GM19455 (cell line): Measurements from ENCODE around the gene C16orf46.

Source experiments
- ATAC-seq: cut with Tn5 transposase; IDR thresholded peaks from one replicate; pipeline ENCODE4 v1.9.1; 2021; ENCODE audit not compliant: unreplicated experiment

The C16orf46 gene

GRCh38 chr16:81076566-81077075, 417 bp downstream of the C16orf46 start:
- peak; percentile 89 for ATAC-seq

- ATAC-seq: no peak
Observed at GRCh38 chr16:81073560-81074330, 3.3 kb downstream of the C16orf46 start.

GRCh38 chr16:81071805-81072204, 5.2 kb downstream of the C16orf46 start:
- no peak for ATAC-seq

DNA sequence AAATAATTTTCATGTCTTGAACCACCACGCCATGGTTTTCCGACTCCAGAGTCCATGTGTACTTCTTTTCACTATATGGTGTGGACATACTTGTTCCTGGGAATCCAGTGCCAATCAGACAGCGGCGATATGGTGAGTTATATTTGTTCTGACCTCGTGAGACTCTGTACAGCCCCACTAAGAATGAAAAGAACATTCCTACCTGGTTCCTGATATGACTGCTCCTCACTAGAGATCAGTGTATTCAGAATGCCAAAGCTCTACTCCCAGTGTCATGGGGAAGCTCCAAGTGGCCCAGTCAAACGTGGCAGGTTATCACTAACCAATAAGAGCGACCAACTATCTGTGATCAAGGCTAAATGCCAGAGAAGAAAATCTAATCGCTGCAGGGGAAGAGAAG, 6.1 kb downstream of the C16orf46 start:
- no peak for ATAC-seq

DNA sequence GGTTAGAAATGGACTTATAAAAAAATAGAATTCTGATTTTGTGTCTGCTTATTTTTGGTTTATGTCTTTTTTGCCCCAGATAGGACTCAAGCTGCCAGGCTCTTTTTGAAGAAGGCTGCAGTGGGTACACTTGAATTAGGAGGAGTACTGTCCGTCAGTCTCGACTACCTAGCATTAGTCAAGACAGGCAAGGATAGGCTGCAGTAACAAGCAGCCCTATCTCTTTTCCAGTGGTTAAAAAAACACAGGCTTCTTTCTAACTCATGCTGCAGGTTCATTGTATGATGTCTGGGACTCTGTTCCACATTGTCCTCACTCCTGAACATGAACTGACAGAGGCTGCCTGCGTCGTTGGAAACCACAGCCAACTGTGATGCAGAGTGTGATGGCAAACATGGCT, 8.0 kb downstream of the C16orf46 start:
- no peak for ATAC-seq

DNA sequence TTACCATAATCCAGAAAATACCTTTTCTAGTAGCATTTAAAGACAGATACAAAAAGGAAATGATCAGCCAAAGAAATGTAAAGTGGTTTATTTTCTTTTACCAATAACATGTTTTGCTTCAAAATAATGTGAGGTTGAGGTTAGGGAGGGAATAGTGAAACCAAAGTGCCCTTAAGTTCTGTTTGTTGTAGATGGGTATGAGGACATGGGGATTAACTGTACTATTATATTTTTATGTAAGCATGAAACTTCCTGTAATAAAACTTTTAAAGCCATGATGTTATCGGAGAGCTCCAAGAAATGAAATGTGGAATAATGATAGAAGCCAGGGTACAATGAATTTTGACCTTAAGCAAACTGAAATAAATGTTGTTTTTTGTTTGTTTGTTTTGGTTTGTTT, 9.9 kb downstream of the C16orf46 start:
- ATAC-seq: no peak

GRCh38 chr16:81066681-81067080, 10.4 kb downstream of the C16orf46 start:
- ATAC-seq: no peak

GRCh38 chr16:81061871-81062608, 15.0 kb downstream of the C16orf46 start:
- no peak for ATAC-seq

DNA sequence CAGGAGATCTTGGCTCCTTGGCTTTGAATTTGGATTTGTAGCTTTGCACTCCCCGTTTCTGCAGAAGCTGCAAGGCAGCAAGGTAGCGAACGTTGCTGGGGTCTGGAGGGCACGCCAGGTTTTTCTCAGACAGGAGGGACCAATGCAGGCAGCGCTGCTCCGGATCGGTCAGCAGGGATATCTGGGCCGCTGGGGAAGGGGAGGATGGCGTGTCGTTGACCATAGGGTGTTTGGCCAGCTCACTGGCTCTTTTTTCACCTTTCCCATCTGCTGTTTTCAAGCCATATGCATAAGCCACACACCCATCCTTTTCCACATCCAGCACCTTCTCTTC, 15.8 kb downstream of the C16orf46 start:
- ATAC-seq: no peak

DNA sequence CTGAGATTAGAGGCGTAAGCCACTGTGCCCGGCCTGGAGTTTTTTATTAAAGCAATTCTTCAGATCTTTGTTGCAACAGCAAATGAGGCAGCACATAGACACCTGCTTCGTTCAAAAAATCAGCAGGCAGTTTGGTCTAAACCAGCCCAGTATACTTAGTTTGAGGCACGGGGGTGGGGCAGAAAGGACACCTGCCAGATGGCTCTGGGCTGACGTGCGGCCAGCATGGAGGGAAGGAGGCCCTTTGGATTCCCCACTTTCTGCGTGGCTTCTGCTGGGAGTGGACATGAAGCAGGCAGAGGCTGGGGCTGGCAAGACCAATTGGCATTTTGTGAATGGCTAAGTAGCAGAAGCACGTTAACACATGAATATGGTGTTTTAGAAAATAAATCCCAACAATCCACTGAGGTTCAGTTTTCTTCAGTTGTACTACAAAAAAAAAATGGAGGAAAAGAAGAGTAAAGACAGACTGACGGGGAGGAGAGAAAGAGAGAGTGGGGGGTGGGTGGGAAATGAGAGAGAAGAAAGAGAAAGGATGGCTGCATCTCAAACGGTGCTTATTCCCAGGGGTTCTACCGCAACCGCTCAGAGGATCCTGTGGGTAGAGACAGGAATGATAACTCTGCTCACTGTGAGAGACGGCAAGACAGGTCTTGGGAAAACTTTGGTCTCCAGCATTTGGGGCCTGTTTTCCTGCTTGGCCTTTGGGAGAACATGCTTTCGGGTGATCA, 16.3 kb downstream of the C16orf46 start:
- ATAC-seq: no peak

- no peak for ATAC-seq
Observed at GRCh38 chr16:81053761-81054160, 23.3 kb downstream of the C16orf46 start.

DNA sequence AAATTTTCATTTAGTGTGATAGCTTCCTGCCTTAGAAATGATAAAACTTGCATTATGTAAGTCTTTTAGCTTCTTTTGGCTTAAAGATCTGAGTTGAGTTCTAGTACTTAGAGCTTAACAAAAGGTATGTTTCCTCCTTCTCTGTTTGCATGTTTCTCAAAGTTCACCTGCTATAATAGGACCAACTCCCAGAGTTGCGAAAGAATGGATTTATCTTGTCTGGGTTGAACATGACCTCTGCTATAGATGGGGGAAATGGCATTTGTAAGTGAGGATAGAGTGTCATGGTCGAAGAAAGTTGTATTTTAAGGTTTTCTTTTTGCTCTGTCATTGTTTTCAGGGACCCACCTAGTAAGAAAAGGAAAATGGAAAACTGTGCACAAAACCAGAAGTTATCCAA, 34.2 kb downstream of the C16orf46 start:
- ATAC-seq: no peak

GRCh38 chr16:81041696-81042095, 35.3 kb downstream of the C16orf46 start:
- no peak for ATAC-seq

DNA sequence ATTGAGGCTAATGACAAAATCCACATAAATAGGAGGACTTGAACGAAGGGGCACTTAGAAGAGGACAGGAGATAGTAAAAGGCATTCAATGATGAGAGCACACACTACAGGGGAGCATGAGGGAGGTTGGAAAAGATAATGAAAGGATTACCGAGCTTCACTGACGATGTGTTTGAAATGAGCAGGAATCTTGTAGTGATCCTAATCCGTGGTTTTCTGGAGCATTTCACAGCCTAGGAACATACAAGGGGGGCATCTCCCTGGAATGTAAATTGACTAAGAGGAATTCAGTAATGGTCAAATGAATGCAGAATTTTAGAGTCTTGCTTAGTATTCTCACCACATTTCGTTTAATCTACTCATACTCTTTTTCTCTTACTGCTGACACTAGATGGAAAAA, 36.2 kb downstream of the C16orf46 start:
- no peak for ATAC-seq

- ATAC-seq: no peak
Observed at GRCh38 chr16:81040131-81040530, 36.9 kb downstream of the C16orf46 start.

DNA sequence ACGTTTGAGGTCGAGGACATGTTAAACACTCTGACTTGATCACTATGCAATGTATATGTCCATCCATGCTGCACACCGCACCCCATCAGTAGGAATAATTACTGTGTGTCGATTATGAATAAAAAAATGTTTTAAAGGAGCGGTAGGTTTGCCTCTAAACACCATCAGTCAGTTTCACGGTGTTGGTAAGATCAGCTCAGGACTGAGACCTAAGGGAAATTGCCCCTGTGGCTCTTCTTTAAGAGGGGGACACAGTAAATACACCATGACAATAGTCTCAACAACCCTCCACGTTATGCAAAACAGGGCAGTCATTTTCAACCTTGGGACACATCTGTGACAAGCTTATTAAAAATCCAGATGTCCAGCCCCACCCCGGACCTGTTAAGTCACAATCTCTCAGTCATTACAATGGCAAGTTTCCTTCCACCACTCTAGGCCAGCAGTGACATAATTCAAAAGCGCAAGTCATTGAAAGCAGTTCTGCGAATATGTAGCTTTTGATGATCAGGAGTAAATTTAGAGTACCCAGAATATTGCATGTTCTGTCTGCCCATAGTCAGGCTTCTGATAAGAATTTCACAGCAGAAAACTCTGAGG, 40.2 kb downstream of the C16orf46 start:
- ATAC-seq: no peak

- ATAC-seq: peak; percentile 64
Observed at GRCh38 chr16:81035975-81036750, 40.9 kb downstream of the C16orf46 start.

- peak; percentile 87 for ATAC-seq
Observed at GRCh38 chr16:81035398-81035974, 41.6 kb downstream of the C16orf46 start, which contains the start of gene ATMIN. TSS of gene ATMIN (plus strand) at chr16:81035842. CDS start at chr16:81035871, 29 bp downstream.

DNA sequence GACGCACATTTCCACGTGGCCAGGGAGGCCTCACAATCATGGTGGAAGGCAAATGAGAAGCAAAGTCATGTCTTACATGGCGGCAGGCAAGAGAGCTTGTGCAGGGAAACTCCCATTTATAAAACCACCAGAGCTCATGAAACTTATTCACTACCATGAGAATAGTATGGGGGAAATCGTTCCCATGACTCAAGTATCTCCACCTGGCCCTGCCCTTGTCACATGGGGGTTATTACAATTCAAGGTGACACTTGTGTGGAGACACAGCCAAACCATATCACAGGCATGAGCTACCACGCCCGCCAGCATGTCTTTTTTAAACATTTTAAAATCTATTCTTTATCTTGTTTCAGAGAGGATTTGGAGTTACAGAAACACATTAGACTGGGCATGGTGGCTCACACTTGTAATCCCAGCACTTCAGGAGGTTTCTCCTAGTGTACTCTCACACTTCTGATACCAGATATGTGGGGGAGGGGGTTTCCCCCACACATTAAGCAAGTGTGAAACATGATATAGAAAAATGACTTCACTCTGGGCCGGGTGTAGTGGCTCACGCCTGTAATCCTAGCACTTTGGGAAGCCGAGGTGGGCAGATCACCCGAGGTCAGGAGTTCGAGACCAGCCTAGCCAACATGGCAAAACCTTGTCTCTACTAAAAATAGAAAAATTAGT, 47.0 kb downstream of the C16orf46 start:
- ATAC-seq: no peak
